H1 (cell line): ENCODE results near the gene RIT2. TPM values are rescaled to one million over a fixed set of nuclear protein-coding genes. Genes with fewer than 3 reads are reported as not detected.

ENCODE experiments used
- CBX5 ChIP-seq: fragments of 300-800, 300-1000 bp; sonication (generic); IDR thresholded peaks from 2 replicates; pipeline ENCODE4 v1.7.1; 2016; ENCODE audit warnings: antibody characterized with exemption, low read length, low read depth
- EP300 ChIP-seq, 2 experiments: IDR thresholded peaks; 1 replicate in 1 of 2; 2 replicates in 1 of 2; pipeline ENCODE4 v1.6.1; 2011 to 2012; ENCODE audit warnings: low read depth in 2 of 2, low read length in 2 of 2, mild to moderate bottlenecking in 2 of 2, borderline replicate concordance in 1 of 2, inconsistent platforms in 1 of 2, moderate library complexity in 1 of 2
- PHF8 ChIP-seq: fragments of 200-600 bp; sonication (generic); conservative IDR thresholded peaks from 2 replicates; pipeline ENCODE4 v1.7.1; 2012; ENCODE audit warnings: low read depth, mild to moderate bottlenecking, inconsistent platforms, low read length, moderate library complexity
- SP2 ChIP-seq: IDR thresholded peaks from 2 replicates; pipeline ENCODE4 v1.6.1; 2012; ENCODE audit warnings: mild to moderate bottlenecking, low read length, inconsistent platforms
- polyA plus RNA-seq, 7 experiments: library from polyadenylated mRNA; depleted of rRNA in 3 of 7; stranded (reverse) in 5 of 7; unstranded in 2 of 7; fragments of >200 nt in 5 of 7; fragments of 200-250 nt in 2 of 7; gene quantifications; 1 replicate in 5 of 7; 2 replicates in 1 of 7; 4 replicates in 1 of 7; pipeline versions ENCODE4 v1.2.1 to v1.2.3, GENCODE V29; 2011 to 2013; ENCODE audit warnings: missing spikeins in 2 of 7, mixed read lengths in 2 of 7
- total RNA-seq: library from RNA; stranded (reverse); fragmentation: NEBNext Ultra II Directional; extraction: Animal tissue kit (Norgen Biotek cat#: 25700); gene quantifications from 2 replicates; pipeline ENCODE4 v1.2.1, GENCODE V29; 2021
- TF ChIP-seq, protein P1 (sequence below): fragments of 300-600 bp; sonication (generic); IDR thresholded peaks from 2 replicates; pipeline ENCODE4 v1.7.1; 2012; ENCODE audit warnings: low read length, moderate library complexity, mild to moderate bottlenecking, inconsistent platforms; ENCODE audit not compliant: insufficient replicate concordance

Gene RIT2
- total and polyA plus RNA-seq, 2 of the 8 experiments (the other 6 are each of a cell fraction or from before 2014, with no cell fraction given), result 0.67 to 3.2 TPM

DNA sequence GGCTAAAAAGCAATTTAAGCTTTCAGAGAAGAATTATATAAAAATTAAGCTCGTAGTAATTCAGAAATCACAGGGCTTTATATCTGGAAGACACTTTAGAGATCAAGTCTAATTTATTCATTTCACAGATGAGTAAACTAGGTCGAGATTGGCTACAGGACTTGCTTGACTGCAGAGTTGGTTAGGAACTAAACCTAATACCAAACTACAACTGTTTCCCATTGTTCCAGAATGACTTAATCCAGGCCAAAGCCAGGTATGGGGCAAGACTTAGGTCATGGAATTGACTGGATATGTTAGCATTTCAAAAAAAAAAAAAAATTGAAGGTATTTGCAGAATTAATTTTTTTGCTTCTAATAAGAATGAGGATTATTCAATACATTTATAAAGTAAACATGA lies 146.1 kb downstream of the RIT2 start (continued):
- TF ChIP-seq, protein P1, sequence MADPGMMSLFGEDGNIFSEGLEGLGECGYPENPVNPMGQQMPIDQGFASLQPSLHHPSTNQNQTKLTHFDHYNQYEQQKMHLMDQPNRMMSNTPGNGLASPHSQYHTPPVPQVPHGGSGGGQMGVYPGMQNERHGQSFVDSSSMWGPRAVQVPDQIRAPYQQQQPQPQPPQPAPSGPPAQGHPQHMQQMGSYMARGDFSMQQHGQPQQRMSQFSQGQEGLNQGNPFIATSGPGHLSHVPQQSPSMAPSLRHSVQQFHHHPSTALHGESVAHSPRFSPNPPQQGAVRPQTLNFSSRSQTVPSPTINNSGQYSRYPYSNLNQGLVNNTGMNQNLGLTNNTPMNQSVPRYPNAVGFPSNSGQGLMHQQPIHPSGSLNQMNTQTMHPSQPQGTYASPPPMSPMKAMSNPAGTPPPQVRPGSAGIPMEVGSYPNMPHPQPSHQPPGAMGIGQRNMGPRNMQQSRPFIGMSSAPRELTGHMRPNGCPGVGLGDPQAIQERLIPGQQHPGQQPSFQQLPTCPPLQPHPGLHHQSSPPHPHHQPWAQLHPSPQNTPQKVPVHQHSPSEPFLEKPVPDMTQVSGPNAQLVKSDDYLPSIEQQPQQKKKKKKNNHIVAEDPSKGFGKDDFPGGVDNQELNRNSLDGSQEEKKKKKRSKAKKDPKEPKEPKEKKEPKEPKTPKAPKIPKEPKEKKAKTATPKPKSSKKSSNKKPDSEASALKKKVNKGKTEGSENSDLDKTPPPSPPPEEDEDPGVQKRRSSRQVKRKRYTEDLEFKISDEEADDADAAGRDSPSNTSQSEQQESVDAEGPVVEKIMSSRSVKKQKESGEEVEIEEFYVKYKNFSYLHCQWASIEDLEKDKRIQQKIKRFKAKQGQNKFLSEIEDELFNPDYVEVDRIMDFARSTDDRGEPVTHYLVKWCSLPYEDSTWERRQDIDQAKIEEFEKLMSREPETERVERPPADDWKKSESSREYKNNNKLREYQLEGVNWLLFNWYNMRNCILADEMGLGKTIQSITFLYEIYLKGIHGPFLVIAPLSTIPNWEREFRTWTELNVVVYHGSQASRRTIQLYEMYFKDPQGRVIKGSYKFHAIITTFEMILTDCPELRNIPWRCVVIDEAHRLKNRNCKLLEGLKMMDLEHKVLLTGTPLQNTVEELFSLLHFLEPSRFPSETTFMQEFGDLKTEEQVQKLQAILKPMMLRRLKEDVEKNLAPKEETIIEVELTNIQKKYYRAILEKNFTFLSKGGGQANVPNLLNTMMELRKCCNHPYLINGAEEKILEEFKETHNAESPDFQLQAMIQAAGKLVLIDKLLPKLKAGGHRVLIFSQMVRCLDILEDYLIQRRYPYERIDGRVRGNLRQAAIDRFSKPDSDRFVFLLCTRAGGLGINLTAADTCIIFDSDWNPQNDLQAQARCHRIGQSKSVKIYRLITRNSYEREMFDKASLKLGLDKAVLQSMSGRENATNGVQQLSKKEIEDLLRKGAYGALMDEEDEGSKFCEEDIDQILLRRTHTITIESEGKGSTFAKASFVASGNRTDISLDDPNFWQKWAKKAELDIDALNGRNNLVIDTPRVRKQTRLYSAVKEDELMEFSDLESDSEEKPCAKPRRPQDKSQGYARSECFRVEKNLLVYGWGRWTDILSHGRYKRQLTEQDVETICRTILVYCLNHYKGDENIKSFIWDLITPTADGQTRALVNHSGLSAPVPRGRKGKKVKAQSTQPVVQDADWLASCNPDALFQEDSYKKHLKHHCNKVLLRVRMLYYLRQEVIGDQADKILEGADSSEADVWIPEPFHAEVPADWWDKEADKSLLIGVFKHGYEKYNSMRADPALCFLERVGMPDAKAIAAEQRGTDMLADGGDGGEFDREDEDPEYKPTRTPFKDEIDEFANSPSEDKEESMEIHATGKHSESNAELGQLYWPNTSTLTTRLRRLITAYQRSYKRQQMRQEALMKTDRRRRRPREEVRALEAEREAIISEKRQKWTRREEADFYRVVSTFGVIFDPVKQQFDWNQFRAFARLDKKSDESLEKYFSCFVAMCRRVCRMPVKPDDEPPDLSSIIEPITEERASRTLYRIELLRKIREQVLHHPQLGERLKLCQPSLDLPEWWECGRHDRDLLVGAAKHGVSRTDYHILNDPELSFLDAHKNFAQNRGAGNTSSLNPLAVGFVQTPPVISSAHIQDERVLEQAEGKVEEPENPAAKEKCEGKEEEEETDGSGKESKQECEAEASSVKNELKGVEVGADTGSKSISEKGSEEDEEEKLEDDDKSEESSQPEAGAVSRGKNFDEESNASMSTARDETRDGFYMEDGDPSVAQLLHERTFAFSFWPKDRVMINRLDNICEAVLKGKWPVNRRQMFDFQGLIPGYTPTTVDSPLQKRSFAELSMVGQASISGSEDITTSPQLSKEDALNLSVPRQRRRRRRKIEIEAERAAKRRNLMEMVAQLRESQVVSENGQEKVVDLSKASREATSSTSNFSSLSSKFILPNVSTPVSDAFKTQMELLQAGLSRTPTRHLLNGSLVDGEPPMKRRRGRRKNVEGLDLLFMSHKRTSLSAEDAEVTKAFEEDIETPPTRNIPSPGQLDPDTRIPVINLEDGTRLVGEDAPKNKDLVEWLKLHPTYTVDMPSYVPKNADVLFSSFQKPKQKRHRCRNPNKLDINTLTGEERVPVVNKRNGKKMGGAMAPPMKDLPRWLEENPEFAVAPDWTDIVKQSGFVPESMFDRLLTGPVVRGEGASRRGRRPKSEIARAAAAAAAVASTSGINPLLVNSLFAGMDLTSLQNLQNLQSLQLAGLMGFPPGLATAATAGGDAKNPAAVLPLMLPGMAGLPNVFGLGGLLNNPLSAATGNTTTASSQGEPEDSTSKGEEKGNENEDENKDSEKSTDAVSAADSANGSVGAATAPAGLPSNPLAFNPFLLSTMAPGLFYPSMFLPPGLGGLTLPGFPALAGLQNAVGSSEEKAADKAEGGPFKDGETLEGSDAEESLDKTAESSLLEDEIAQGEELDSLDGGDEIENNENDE, result no peak
- no peak for TF ChIP-seq EP300 (IDR thresholded peaks at IDR 0.05; ENCODE audit: borderline replicate concordance in 1 of 2, low read depth in 2 of 2, low read length in 2 of 2)
- no peak for TF ChIP-seq CBX5
- no peak for TF ChIP-seq SP2
- no peak for TF ChIP-seq PHF8
